Common myeloid progenitor, CD34-positive (primary cell): Measurements from ENCODE around the gene ANKRD1.

Source experiments
- CTCF ChIA-PET: fragments of 350-600 bp; sonication (Branson Sonifier 250); formaldehyde crosslinking; loops from one replicate; lab custom pipeline; 2021; ENCODE audit warnings: antibody characterized with exemption; lab: Charles Lee
- POLR2A ChIA-PET: fragments of 350-600 bp; sonication (Branson Sonifier 250); formaldehyde crosslinking; loops from one replicate; lab custom pipeline; 2021; ENCODE audit warnings: antibody characterized with exemption; lab: Charles Lee
- DNase-seq, 3 donors: peaks; one replicate each; pipeline versions ENCODE4 v3.0.0 to v3.0.0-alpha.2; 2013
- H3K27ac ChIP-seq, 2 experiments: 1 replicate in 1 of 2; 2 replicates in 1 of 2; pipeline ENCODE4 v1.7.0; 2013; ENCODE audit warnings: inconsistent platforms in 2 of 2, low read length in 2 of 2, mild to moderate bottlenecking in 2 of 2, low read depth in 1 of 2, moderate library complexity in 1 of 2; ENCODE audit not compliant: severe bottlenecking in 2 of 2, insufficient read depth in 1 of 2, poor library complexity in 1 of 2
- H3K27me3 ChIP-seq, 5 experiments: replicated peaks in 2 of 5; 1 replicate in 3 of 5; 2 replicates in 2 of 5; pipeline versions ENCODE4 v1.6.1 to v1.7.0; 2013; ENCODE audit warnings: low read length in 4 of 5, mild to moderate bottlenecking in 2 of 5, moderate library complexity in 2 of 5, inconsistent platforms in 1 of 5; ENCODE audit not compliant: insufficient read depth in 5 of 5, control insufficient read depth in 4 of 5
- H3K36me3 ChIP-seq, 4 experiments: 1 replicate in 2 of 4; 2 replicates in 2 of 4; pipeline versions ENCODE4 v1.6.1 to v1.7.0; 2013; ENCODE audit warnings: low read length in 3 of 4, control low read depth in 1 of 4, mild to moderate bottlenecking in 1 of 4; ENCODE audit not compliant: control insufficient read depth in 4 of 4, insufficient read depth in 4 of 4
- H3K4me1 ChIP-seq, 4 experiments: 1 replicate in 3 of 4; 2 replicates in 1 of 4; pipeline versions ENCODE4 v1.6.1 to v1.7.1; 2013; ENCODE audit warnings: low read length in 3 of 4, mild to moderate bottlenecking in 3 of 4, control low read depth in 1 of 4, inconsistent platforms in 1 of 4, moderate library complexity in 1 of 4; ENCODE audit not compliant: control insufficient read depth in 4 of 4, insufficient read depth in 4 of 4; ENCODE audit errors: control extremely low read depth in 1 of 4
- H3K4me3 ChIP-seq, 7 experiments: 1 replicate in 4 of 7; 2 replicates in 3 of 7; pipeline versions ENCODE4 v1.5.1 to v1.7.0; 2013; ENCODE audit warnings: mild to moderate bottlenecking in 7 of 7, low read length in 6 of 7, moderate library complexity in 6 of 7, inconsistent platforms in 2 of 7, low read depth in 2 of 7, control low read depth in 1 of 7; ENCODE audit not compliant: insufficient read depth in 4 of 7, control insufficient read depth in 1 of 7; ENCODE audit errors: extremely low read depth in 1 of 7
- H3K9me3 ChIP-seq, 5 experiments: 1 replicate in 4 of 5; 2 replicates in 1 of 5; pipeline versions ENCODE4 v1.6.1 to v1.7.1; 2013; ENCODE audit warnings: low read length in 4 of 5, mild to moderate bottlenecking in 2 of 5, inconsistent platforms in 1 of 5, low read depth in 1 of 5, moderate library complexity in 1 of 5; ENCODE audit not compliant: control insufficient read depth in 4 of 5, insufficient read depth in 2 of 5; ENCODE audit errors: control extremely low read depth in 1 of 5
- WGBS: methylation state at CpG from one replicate; pipeline ENCODE4 v1.1.5; 2013; ENCODE audit not compliant: insufficient coverage; 5-methylcytosine and 5-hydroxymethylcytosine counted together

Gene ANKRD1

GRCh38 chr10:90937645-90938258 lies 16.9 kb upstream of the ANKRD1 start:
- no peak overlapping the region for H3K4me3 ChIP-seq
- no peaks in the 10 kb centered on the region for H3K36me3 ChIP-seq
- ChIA-PET CTCF (interaction anchor here (1.6 kb wide), 1 partner anchor 11 kb away, joined by 3 read pairs; no protein-coding TSS in a partner anchor), POLR2A (no interaction called here)
- H3K4me1 ChIP-seq, result no peaks in the 10 kb centered on the region
- whole genome bisulfite sequencing, result 100% methylated on average over 2 of the region's 8 CpGs
- H3K9me3 ChIP-seq, result no peaks in the 10 kb centered on the region
- no peaks in the 10 kb centered on the region for H3K27me3 ChIP-seq
- no peak overlapping the region for H3K27ac ChIP-seq
- no peak for DNase-seq

- no peak for DNase-seq
- H3K9me3 ChIP-seq, result no peaks in the 10 kb centered on the region
- ChIA-PET CTCF (no interaction called here), POLR2A (no interaction called here)
- peaks cover 1 to 6% (median 5%) of the 10 kb centered on the region in 4 experiments for H3K4me1 ChIP-seq
- no peaks in the 10 kb centered on the region for H3K36me3 ChIP-seq
- no peak overlapping the region for H3K27ac ChIP-seq
- 100% methylated on average over 2 of the region's 2 CpGs for WGBS
- H3K27me3 ChIP-seq, result no peaks in the 10 kb centered on the region
- no peak overlapping the region for H3K4me3 ChIP-seq
These were observed 15.4 kb upstream of the ANKRD1 start for GRCh38 chr10:90936276-90936659.

GRCh38 chr10:90935581-90936275 lies 14.8 kb upstream of the ANKRD1 start:
- peaks cover 1 to 11% (median 9%) of the 10 kb centered on the region in 4 experiments for H3K4me1 ChIP-seq
- ChIA-PET CTCF (no interaction called here), POLR2A (no interaction called here)
- DNase-seq, result no peak
- no peak overlapping the region for H3K4me3 ChIP-seq
- H3K27ac ChIP-seq, result no peak overlapping the region
- 97% methylated on average over 4 of the region's 5 CpGs for WGBS
- no peaks in the 10 kb centered on the region for H3K36me3 ChIP-seq
- H3K27me3 ChIP-seq, result no peaks in the 10 kb centered on the region
- H3K9me3 ChIP-seq, result no peaks in the 10 kb centered on the region

DNA sequence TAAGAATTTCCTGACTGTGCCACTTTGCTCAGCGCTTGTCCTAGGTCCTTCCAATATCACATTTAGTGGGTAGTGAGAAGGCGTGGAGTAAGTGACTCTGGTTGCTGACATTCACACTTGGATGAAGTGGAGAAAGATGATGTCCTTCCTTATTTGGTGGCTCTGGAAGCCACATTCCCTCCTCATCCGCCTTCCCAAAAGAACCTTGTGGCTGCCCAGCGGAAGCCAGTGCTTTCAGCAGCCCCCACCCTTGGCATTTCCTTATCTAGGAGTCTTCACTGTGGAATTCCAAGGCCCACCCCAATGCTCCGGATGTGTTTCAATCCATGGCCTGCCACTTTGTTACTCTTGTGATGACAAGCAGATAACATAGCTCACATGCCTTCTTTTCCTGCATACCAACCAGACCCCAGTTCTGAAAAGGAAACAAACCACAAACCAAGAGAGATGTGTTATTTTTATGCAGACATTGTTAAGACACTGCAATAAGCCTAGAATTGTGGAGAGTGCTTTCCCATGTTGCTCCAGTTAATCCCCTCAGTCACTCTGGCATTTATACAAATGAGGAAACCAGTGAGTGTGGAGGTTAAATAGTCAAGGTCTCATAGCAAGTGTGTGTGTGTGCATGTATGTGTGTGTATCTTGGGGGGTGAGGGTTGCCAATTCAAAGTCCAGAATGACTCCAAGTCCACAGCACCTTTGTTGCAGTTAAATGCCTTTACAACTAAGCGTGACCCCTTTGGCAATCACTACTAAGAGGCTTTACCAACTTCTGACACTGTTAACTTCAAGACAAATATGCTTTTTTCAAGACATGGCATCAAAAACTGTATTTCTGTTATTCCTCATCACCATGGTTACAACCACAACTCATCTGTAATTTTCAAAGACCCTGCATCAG lies 10.3 kb upstream of the ANKRD1 start:
- peak in 2 of 3 donors; percentile 19 to 73 for DNase-seq
- CTCF ChIA-PET, result no interaction called here
- no peak overlapping the region for H3K4me3 ChIP-seq

DNA sequence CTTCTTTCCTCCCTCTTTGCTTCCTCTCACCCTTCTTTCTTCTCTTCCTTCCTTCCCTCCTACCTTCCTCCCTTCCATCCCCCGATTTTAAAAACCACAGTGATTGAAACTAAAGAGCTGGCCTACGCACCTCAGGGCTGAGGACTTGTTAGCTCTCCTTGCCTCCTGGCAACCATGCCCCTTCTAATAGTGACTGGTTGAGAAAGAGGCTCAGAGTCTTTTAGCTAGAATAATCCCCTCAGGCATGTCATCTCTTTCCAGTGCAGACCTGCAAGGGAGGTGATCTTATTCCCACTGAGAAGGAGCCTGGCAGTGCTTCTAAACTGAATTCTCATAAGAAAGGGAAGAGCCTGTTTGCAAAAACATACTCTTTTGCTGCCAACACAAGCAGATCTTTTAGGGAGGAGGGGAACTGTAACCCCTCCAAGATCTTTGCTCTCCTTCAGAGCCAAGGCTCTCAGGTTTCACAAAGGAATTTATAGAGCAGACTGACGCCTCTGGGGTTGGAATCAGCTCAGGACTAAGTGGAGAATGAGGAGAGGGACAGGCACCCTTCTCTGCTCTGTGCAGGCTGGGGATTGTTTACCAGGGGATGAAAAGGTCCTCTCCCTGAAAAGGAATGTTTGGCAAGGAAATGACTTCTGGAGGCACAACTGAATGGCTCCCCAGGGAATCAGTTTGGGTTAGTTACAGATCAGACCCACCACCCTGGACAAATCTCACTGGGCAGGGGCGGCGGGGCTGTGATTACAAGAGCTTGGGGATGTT lies 9.4 kb upstream of the ANKRD1 start:
- H3K9me3 ChIP-seq, result no peaks in the 10 kb centered on the region
- no peaks in the 10 kb centered on the region for H3K36me3 ChIP-seq
- peaks cover 1 to 15% (median 11%) of the 10 kb centered on the region in 4 experiments for H3K4me1 ChIP-seq
- H3K27me3 ChIP-seq, result no peaks in the 10 kb centered on the region
- 88% methylated on average over 4 of the region's 5 CpGs for WGBS
- no peak overlapping the region for H3K4me3 ChIP-seq
- ChIA-PET POLR2A (no interaction called here), CTCF (interaction anchor here (1.5 kb wide), 1 partner anchor 9 kb away, joined by 3 read pairs; the partner anchor contains the start of gene ANKRD1)
- H3K27ac ChIP-seq, result no peak overlapping the region
- DNase-seq, result no peak

More for the DNA sequence above, 10.3 kb upstream of the ANKRD1 start:
- POLR2A ChIA-PET, result no interaction called here
- H3K27me3 ChIP-seq, result no peaks in the 10 kb centered on the region
- WGBS, result 65% methylated on average over 4 of the region's 6 CpGs
- H3K27ac ChIP-seq, result peak overlapping the region in 1 of 2 experiments; percentile 52
- H3K9me3 ChIP-seq, result no peaks in the 10 kb centered on the region
- no peaks in the 10 kb centered on the region for H3K36me3 ChIP-seq
- peaks cover 1 to 15% (median 11%) of the 10 kb centered on the region in 4 experiments for H3K4me1 ChIP-seq

DNA sequence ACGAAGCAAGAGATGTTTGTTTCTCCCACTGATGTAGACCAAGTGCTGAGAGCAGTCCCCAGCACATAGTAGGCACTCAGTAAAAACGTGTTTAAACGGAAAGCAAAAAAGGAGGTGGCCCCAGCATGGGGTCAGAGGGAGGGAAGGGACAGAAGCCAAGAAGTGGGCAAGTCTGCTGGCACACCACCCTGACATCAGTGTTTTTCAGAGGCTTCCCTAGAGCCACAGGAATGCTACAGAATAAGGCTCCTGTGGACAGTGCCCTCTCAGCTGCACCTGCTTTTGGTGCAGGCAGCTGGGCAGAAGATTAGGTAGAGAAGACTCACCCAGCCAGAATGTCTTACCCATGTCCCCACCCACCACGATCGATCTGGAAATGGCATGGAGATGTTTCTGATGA lies 8.3 kb upstream of the ANKRD1 start:
- POLR2A ChIA-PET, result no interaction called here
- Histone ChIP-seq H3K4me1 (peaks cover 1 to 15% (median 11%) of the 10 kb centered on the region in 4 experiments), H3K36me3 (no peaks in the 10 kb centered on the region), H3K9me3 (no peaks in the 10 kb centered on the region), H3K4me3 (no peak overlapping the region), H3K27me3 (peaks cover 0 to 2% (median 0%) of the 10 kb centered on the region in 5 experiments), H3K27ac (no peak overlapping the region)
- CTCF ChIA-PET, result interaction anchor here (1.0 to 1.5 kb wide), 2 partner anchors 8 to 11 kb away, joined by 3 read pairs; partner anchors contain the start of gene ANKRD1
- no peak for DNase-seq
- WGBS, result 100% methylated on average over 3 of the region's 5 CpGs
